ENCODE data around the gene CPED1.

DNA sequence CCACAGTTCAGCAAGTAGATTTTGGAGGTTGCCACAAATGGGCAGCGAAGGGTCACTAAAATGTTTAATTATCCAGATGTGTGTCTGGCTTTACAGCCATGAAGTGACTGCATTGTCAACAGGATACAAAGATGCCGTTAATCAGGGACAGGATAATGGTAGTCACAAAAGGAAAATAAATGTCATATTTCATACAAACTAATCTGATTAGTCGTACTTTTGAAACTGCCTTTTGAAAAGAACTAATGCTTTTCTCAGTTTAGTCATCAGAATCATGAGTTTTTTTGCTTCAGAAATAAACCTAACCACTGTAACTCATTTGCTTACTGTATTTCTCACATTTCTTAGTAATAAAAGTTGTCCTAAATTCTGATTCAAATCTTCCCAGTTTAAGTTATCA is 318.1 kb downstream of the CPED1 start:
- TF ChIP-seq, protein P1, sequence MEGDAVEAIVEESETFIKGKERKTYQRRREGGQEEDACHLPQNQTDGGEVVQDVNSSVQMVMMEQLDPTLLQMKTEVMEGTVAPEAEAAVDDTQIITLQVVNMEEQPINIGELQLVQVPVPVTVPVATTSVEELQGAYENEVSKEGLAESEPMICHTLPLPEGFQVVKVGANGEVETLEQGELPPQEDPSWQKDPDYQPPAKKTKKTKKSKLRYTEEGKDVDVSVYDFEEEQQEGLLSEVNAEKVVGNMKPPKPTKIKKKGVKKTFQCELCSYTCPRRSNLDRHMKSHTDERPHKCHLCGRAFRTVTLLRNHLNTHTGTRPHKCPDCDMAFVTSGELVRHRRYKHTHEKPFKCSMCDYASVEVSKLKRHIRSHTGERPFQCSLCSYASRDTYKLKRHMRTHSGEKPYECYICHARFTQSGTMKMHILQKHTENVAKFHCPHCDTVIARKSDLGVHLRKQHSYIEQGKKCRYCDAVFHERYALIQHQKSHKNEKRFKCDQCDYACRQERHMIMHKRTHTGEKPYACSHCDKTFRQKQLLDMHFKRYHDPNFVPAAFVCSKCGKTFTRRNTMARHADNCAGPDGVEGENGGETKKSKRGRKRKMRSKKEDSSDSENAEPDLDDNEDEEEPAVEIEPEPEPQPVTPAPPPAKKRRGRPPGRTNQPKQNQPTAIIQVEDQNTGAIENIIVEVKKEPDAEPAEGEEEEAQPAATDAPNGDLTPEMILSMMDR (conservative IDR thresholded peaks at IDR 0.05; ENCODE audit: low read depth in 2 of 2) = no peak
- no peak for TF ChIP-seq EZH2 (IDR thresholded peaks at IDR 0.05; ENCODE audit: low read depth, unreplicated experiment)
- no peak for TF ChIP-seq POLR2AphosphoS5 (IDR thresholded peaks at IDR 0.05; ENCODE audit: low read depth)
- no peak for TF ChIP-seq CREB1 (CRISPR knock-in tag; IDR thresholded peaks at IDR 0.05; ENCODE audit: low read depth)
- no peak for TF ChIP-seq NANOG (IDR thresholded peaks at IDR 0.05; ENCODE audit: borderline replicate concordance)
- TF ChIP-seq, protein P2, sequence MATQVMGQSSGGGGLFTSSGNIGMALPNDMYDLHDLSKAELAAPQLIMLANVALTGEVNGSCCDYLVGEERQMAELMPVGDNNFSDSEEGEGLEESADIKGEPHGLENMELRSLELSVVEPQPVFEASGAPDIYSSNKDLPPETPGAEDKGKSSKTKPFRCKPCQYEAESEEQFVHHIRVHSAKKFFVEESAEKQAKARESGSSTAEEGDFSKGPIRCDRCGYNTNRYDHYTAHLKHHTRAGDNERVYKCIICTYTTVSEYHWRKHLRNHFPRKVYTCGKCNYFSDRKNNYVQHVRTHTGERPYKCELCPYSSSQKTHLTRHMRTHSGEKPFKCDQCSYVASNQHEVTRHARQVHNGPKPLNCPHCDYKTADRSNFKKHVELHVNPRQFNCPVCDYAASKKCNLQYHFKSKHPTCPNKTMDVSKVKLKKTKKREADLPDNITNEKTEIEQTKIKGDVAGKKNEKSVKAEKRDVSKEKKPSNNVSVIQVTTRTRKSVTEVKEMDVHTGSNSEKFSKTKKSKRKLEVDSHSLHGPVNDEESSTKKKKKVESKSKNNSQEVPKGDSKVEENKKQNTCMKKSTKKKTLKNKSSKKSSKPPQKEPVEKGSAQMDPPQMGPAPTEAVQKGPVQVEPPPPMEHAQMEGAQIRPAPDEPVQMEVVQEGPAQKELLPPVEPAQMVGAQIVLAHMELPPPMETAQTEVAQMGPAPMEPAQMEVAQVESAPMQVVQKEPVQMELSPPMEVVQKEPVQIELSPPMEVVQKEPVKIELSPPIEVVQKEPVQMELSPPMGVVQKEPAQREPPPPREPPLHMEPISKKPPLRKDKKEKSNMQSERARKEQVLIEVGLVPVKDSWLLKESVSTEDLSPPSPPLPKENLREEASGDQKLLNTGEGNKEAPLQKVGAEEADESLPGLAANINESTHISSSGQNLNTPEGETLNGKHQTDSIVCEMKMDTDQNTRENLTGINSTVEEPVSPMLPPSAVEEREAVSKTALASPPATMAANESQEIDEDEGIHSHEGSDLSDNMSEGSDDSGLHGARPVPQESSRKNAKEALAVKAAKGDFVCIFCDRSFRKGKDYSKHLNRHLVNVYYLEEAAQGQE (IDR thresholded peaks at IDR 0.05; ENCODE audit: unreplicated experiment) = no peak
- TF ChIP-seq STAT1 (IDR thresholded peaks at IDR 0.05; ENCODE audit: unreplicated experiment) = no peak
- TF ChIP-seq JUNB (IDR thresholded peaks at IDR 0.05; ENCODE audit: unreplicated experiment) = no peak
- no peak for TF ChIP-seq EZH2phosphoT487 (IDR thresholded peaks at IDR 0.05; ENCODE audit: unreplicated experiment)
- TF ChIP-seq, protein P3, sequence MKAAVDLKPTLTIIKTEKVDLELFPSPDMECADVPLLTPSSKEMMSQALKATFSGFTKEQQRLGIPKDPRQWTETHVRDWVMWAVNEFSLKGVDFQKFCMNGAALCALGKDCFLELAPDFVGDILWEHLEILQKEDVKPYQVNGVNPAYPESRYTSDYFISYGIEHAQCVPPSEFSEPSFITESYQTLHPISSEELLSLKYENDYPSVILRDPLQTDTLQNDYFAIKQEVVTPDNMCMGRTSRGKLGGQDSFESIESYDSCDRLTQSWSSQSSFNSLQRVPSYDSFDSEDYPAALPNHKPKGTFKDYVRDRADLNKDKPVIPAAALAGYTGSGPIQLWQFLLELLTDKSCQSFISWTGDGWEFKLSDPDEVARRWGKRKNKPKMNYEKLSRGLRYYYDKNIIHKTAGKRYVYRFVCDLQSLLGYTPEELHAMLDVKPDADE (IDR thresholded peaks at IDR 0.05) = no peak
- TF ChIP-seq ZNF331 (CRISPR knock-in tag; IDR thresholded peaks at IDR 0.05; ENCODE audit: low read depth) = no peak

Measured in GM23338 (cell line).